MV-4-11 (cell line): ENCODE measurements around the gene ROS1.
A peak's percentile ranks its signal among the peaks of the same experiment; 100 is the strongest.

ENCODE experiments used
- DNase-seq: peaks from one replicate; lab custom pipeline; 2025; lab: John Stamatoyannopoulos, UW

Gene ROS1

DNA sequence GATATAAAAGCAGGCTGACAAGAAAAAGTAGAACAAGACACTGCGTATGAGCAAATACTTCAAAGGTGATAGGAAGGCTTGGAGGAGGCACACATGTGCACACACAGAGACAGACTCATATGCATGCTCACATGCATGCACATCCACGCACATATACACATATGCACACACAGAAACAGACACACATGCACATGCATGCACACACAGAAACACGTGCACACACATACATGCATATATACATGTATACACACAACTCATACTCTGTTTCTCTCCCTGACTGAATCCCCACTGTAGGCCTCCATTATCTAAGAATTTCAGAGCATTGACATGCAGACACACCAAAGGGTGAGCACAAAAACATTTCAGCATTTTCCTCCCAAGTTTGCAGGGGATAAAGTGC, 116.7 kb downstream of the ROS1 start:
- no peak for DNase-seq

DNA sequence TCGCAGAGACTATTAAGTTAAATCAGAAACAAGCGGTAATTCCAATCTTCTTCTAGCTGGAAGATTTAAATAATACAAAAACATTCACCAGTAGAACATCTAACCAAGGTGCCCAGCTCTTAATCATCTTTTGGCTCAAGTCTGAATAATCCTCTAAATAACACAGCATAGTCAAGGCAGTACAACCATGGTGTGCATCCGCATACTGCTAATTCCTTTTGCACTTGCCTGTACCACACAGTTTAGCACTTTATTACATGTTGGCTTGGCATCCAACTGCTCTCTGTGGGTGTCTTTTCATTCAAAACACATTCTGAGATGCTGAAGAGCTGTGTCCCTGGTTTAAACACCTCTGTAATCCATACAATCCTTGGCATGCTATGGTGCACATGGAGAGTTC, 118.1 kb downstream of the ROS1 start:
- DNase-seq: no peak

DNA sequence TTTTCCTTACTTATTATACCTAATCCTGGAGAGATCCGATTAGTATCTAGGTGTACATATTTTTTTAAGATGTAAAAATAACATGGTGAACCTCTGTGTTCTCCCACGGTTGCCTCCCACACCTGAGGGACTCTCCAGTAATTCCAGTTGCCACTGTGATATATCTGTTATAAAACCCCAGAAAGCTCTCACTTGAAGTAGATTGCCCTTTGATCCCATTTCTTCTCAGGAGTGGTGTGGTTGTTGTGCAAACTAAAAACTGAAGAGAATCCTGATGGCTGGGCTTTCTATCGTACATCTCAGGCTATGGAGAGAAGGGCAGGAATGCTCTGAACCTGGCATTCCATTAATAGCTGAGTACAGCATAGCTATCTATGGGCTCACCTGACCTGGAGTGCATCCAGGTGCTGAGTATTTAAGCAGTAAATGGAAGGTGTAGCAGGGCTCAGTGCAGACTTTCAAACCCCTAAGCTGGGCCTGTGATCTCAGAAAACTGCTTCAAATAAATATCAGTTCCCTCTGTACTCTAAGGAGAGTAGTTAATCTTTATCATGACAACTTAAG, 119.4 kb downstream of the ROS1 start:
- DNase-seq: no peak

DNA sequence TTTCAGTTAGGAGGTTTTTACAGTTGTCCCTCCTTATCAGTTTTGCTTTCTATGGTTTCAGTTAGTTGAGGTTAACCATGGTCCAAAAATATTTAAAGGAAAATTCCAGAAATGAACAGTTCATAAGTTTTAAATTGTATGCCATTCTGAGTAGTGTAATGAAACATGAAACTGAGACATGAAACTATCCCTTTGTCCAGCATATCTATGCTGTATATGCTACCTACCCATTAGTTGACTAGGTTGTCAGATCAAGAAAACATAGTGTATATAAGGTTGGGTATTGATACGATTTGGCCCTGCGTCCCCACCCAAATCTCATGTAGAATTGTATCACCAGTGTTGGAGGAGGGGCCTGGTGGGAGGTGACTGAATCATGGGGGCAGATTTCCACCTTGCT, 121.3 kb downstream of the ROS1 start:
- no peak for DNase-seq

DNA sequence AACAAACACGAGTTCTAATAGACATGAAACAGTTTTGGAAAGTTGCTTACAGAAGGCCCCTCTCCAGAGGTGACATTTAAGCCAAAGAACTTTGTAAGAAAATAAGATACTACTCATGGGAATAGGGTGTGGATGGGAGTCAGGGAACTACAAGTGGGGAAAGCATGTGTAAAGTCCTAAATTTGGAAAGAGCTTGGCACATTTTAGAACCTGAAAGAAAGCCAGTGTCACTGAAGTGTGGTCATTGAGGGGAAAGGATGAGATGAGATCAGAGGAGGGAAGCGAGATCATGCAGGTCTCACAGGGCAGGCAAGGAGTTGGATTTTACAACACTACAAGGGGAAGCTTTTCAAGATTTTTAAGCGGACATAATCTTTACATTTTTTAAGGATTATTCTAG, 122.4 kb downstream of the ROS1 start:
- no peak for DNase-seq

DNA sequence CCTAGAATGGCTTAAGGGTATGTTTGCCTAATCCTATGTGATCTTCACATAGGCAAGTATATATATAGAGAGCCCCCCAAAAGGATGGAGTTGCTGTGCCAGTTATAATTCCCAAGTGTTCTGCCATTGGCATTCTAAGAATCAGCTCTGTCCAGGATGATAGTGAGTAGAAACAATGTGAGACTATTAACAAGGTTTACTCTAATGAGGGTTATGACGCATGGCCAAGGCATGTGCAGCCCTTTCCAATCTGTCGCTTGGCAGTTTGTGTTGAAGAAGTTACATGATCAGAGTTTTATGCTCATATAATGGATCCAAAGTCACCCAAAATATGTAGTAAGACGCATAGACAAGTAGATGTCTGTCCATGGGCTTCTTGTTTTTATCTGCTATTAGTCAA, 126.8 kb downstream of the ROS1 start:
- no peak for DNase-seq

DNA sequence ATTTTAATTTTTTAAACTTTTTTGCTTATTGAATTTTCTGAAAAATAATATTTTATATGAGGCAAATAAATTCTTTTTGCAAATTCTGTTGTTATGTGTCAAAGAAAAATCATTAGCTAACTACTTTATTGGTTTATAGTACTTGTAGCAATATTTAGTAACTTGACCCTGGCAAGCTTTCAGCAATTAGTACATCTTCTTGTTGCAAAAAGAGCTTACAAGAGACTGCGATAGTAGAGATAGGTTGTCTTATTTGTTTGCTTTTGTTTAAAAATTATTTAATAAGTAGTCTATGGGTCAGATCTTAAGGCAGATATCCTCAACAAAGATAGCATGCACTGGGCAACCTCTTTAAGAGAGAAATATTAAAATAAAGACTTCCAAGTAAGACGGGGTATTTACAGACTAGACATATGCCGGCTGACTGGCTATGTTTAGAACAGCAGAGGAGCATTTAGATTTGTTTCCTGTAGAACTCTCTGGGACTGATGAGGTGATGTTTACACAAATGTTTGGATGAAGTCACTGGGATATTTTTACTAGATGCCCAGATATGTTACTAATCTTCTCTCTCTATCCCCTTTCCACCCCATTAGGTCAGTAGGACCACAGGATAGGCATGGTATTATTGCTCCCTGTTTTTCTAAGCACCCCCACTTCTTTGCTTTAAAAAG, 135.4 kb downstream of the ROS1 start:
- no peak for DNase-seq

DNA sequence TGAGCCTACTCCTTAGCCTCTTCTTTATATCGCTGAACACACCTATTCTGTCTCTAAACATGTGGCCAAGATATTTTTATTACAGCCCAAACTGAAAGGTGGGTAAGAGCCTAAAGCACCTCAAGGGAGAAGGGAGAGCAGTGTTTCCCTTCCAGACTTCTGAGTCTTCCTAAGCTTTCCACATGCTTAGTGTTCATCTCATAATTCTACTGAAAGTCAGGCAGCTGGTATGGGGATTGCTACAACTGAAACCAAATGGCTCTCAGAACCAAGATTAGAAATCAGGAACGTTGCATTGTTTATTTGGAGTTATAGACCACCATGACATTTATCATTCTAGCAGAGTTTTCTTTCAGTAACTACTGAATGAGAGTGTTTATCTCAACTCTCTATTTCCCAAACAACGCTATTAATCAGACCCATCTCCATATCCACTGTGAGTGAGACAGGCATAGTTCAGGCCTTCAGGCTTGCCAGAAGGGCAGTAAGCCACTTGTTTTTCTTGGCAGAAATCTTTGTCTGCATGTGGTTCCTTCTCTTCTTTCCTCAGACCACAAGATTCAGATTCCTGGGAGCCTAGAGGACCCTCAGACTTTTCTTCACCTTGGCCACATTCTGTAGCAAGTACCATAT, 137.5 kb downstream of the ROS1 start:
- no peak for DNase-seq

DNA sequence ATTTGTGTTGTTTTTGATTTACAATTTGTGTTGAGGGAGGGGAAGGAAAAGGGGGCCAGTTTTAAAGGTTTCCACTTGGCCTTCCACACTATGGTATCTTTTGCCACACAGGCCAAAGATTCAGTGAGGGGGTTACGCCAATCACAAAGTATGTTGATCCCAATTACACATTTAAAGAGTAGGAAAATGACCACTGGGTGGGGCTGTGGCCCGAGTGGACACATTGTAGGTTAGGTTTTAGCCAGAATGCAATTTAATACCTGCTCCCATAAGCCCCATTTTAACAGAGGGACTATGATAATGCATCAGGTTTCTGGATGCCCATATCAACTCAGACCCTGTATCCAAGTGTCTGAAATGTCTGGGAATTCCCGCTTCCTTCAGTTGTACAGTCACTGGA, 144.8 kb downstream of the ROS1 start:
- peak; percentile 4 for DNase-seq

DNA sequence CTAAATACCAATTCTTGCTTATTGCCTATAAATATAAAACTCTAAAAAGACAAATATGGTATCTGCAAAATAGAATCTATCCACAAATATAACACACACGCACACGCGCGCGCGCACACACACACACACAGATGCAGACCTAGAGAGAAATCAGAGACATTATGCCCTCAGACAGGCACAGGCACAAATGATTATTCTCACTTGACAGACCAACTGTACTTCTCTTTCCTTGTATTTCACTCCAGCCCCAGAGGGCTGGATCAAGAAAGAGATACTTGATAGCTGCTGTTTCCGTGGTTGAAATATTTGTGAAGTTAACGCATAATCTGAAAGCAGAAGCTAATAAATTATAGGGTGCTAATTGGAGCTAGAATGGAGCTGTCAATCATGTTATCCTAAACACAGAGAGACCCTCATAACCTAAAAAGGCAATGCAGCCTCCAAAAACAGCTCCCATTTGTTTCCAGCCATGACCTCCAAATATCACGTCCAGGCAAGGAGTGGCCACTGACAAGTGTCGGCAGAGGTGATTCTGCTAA, 148.9 kb downstream of the ROS1 start:
- DNase-seq: no peak

DNA sequence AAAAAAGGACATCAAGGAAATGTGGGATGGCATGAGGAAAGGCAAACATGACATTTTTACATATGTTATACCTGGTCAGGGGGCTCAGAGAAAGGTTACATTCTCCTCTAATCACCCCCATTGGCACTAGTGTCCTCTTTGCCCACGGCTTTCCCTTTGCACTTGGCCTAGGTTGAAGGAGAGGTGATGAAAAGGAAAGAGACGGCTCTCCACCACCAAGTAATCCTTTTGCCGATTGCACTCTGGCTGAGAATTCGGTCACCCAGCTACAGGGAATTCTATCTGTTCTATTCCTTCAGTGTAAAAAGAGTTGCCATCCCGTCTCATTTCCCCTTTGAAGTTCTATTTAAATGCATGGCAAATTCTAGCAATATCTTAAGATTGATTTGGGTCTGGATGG, 150.0 kb downstream of the ROS1 start:
- DNase-seq: no peak

DNA sequence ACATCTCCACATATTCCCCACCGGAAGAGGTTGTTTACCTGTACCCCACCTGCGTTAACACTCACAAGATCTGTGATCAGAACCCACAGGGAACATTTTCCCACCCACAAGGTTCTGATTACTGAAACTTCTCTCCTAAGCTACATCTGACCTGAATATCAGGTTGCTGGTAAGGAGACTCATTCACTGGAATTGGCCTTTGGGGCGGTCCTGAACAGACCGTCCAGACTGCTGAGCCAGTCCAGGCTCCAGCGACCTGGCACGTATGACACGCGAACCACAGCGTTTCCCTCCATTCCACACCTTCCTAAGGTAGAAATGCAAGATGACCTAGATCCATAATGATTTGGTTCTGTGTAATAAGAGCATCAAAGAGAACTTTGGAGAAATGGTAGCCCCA, 150.5 kb downstream of the ROS1 start:
- no peak for DNase-seq

DNA sequence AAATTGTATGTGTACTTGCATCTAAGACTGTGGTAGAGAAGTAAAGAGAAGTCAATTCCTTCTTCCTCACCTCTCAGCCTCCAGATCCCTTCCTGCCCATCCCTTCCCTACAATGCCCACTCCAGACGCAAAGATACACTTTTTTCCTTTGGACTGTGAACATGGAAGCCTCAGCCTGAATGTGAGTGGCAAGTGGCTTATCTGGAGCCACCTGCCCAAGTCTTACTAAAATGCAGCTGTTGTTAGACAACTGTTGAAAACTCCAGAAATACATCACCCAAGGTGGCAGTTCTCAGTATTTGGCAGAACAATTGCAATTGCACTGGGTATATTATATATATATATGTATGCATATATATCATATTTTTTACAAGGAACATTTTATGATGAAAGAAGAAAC, 152.9 kb downstream of the ROS1 start:
- DNase-seq: no peak

DNA sequence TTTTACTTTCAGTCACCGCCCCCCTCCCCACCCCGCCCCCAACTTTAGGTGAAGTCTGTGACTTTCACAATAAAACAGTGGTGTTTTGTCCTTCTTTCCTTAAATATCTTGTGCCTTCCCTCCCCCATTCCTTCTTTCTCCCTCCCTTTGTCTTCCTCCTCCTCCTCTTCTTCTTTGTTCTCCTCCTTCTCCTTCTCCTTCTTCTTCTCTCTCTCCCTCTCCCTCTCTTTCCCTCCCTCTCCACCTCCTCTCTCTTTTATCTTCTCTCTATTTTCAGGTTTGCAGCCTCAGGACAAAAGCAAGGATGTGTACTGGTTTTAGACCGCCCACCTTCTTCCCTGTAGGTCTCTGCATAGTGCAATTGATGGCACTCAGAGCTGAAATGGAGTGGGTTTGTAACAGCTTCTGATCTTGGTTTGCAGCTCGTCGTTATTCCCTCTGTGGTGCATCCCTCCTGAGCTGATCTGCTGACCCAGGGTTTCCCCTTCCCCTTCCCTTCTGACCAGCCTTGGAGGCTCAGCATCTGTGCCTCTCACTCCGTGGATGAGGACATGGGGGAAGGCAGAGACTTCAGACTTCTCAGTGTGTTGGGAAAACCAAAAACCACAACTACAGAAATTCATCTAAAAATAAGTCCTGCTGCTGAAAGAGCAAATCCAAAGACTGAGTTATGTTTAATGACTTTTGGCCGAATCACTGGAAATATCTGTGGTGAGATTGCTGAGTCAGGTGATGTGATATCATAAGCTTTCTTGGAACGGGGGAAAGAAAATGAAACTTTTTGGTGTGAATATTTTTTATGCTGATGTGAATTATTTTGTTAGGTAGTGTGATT, 153.5 kb downstream of the ROS1 start:
- DNase-seq: no peak

DNA sequence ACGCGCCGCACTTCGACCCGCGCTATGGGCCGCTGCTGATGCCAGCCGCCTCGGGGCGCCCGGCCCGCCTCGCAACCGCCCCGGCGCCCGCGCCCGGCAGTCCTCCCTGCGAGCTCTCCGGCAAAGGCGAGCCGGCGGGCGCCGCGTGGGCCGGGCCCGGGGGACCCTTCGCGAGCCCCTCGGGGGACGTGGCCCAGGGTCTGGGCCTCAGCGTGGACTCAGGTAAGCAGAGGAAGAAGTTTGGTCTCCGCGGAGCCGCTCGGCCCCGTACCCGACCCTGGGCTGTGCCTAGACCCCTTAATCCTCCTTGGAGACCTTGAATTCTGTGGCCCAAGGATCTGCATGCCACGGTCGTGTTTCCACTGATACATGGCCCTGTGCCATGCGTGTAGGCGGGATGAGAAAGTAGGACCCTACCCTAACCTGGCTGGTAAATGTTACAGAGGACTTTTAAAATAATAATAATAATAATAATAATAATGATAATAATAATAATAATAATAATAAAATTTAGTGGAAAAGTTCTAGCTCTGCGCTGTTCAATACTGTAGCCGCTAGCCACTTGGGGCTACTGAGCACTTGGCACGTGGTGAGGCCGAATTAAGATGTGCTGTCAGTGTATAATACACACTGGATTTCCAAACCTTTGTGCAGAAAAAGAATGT, 154.8 kb downstream of the ROS1 start:
- no peak for DNase-seq

DNA sequence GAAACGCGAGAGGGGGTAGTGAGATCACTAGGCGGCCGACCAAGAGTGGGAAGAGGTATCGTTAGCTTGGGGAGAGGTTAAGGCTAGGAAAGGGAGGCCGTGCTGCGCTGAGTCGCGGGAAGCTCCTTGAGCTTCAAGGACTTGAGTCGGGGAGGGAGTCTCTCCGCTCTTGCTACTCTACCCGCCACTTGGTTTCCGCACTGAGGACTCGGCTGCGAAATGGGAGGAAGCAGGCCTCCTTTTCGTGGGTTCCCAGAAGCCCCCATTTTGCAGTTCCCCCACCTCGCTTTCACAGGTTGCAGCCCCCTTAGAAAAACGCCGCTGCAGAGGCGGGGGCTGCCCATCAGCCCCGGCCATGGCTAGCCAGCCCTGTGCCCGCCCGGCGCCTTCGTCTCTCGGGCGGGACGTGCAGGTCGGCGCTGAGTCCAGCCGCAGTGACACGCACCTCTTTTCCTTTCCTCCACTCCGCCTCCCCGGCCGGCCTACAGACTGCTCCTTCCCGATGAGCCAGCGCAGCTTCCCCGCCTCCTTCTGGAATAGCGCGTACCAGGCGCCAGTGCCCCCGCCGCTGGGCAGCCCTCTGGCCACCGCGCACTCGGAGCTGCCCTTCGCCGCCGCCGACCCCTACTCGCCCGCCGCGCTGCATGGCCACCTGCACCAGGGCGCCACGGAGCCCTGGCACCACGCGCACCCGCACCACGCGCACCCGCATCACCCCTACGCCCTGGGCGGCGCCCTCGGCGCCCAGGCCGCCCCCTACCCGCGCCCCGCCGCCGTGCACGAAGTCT, 155.5 kb downstream of the ROS1 start:
- DNase-seq: no peak

DNA sequence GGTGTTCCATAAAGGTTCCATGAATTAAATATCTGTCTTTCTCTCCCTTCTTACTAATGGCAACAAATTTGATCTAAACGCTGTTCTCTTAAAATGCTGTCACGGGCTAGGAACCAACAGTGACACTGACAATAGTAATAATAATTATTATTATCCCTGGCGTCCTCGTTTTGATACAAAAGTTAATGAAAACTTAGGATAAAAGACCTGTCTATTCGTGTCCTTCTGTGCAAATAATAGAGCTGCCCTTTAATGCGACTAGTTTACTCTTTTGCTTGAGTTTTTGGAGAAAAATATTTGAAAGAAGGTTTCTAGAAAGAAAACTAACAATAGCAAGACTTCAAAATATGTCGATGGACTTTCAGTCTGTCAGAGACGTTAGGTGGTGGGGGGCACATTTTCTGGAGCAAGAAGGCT, 156.1 kb downstream of the ROS1 start:
- no peak for DNase-seq

DNA sequence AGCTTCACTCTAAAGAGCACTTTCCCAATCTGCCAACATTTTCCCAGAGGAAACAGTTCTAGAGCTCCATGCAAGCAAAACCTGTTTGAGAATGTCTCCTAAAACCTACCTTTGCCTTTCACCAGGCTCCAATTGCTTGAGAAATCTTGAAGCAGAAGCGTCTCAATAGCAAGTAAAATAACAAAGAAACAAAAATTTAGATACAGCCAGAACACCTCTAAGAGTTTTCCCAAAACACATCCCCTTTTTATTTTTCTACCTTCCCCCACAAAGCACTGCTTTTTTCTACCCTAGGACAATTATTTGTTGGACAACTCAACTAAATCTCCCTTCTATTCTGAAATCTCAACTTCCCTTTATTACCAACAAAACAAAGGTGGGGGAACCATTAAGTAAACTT, 156.8 kb downstream of the ROS1 start:
- no peak for DNase-seq

DNA sequence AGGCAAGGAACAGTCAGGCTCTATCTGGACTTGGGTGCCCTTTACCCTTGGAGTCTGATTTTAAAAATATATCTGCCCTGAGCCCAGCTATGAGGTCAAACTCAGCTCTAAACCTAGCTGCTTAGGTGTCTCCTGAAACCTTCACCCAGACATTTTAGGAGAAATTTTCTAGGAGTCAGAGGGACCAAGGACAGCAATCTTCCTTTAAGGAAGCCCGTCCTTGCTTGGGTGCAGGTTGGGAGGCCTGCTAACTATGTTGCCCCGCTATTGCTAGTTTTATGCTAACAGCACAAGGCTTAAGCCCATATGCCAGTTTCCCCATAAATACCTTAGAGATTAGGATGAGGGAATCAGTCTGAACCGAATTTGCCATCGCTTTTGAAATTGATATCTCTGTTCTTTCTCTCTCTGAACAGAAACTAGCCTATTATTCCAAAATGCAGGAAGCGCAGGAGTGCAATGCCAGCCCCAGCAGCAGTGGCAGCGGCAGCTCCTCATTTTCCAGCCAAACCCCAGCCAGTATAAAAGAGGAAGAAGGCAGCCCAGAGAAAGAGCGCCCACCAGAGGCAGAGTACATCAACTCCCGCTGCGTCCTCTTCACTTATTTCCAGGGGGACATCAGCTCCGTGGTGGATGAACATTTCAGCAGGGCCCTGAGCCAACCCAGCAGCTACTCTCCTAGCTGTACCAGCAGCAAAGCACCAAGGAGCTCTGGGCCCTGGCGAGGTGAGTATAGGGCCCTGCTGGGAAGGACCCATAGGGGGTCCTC, 157.8 kb downstream of the ROS1 start:
- no peak for DNase-seq

DNA sequence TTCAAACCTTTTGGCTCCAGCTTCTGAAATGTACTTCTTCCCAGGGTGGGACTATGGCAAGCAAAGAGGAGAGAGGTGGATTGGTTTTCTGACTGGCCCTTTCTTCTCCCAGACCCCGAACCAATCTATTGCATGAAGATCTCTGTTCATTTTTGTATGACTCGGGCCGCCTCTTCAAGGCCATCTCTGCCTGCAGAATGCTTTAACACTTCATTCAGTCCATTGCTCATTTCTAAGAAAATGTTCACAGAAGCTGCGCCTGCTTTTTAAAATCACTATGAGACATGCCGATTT, 158.7 kb downstream of the ROS1 start:
- DNase-seq: no peak
